ENCODE results near the gene USP44.
"Not testable (repeated sequence)": the region's sequence is repeated elsewhere in the genome, so short reads cannot be mapped to it uniquely, and the experiment has no call there.

Gene USP44

GRCh38 chr12:95494888-95495287 is 56.4 kb downstream of the USP44 start:
- Histone ChIP-seq H3K27me3 (ENCODE audit: control insufficient read depth in 2 of 2, insufficient read depth in 2 of 2, low read length in 2 of 2) (no peaks in the 10 kb centered on the region), H3K9me3 (ENCODE audit: control insufficient read depth in 2 of 2, low read length in 2 of 2) (no peaks in the 10 kb centered on the region), H3K27ac (ENCODE audit: low read depth in 2 of 2, low read length in 2 of 2) (no peak overlapping the region), H3K4me3 (ENCODE audit: low read length in 2 of 2) (no peak overlapping the region), H3K36me3 (ENCODE audit: control insufficient read depth in 2 of 2, insufficient read depth in 2 of 2, low read length in 2 of 2) (peaks cover 29 to 47% of the 10 kb centered on the region in 2 donors), H3K9ac (ENCODE audit: low read depth in 1 of 2, low read length in 2 of 2) (no peak overlapping the region), H3K4me1 (ENCODE audit: control insufficient read depth in 2 of 2, insufficient read depth in 2 of 2, low read length in 2 of 2) (no peaks in the 10 kb centered on the region)

- H3K36me3 ChIP-seq (ENCODE audit: control insufficient read depth in 2 of 2, insufficient read depth in 2 of 2, low read length in 2 of 2) = peaks cover 33 to 37% of the 10 kb centered on the region in 2 donors
- no peak overlapping the region for H3K27ac ChIP-seq (ENCODE audit: low read depth in 2 of 2, low read length in 2 of 2)
- no peaks in the 10 kb centered on the region for H3K4me1 ChIP-seq (ENCODE audit: control insufficient read depth in 2 of 2, insufficient read depth in 2 of 2, low read length in 2 of 2)
- H3K4me3 ChIP-seq (ENCODE audit: low read length in 2 of 2) = no peak overlapping the region
- H3K27me3 ChIP-seq (ENCODE audit: control insufficient read depth in 2 of 2, insufficient read depth in 2 of 2, low read length in 2 of 2) = no peaks in the 10 kb centered on the region
- H3K9ac ChIP-seq (ENCODE audit: low read depth in 1 of 2, low read length in 2 of 2) = no peak overlapping the region
- no peaks in the 10 kb centered on the region for H3K9me3 ChIP-seq (ENCODE audit: control insufficient read depth in 2 of 2, low read length in 2 of 2)
Observed at GRCh38 chr12:95492462-95492861, 58.8 kb downstream of the USP44 start.

- H3K4me1 ChIP-seq (ENCODE audit: control insufficient read depth in 2 of 2, insufficient read depth in 2 of 2, low read length in 2 of 2) = no peaks in the 10 kb centered on the region
- H3K27me3 ChIP-seq (ENCODE audit: control insufficient read depth in 2 of 2, insufficient read depth in 2 of 2, low read length in 2 of 2) = no peaks in the 10 kb centered on the region
- peaks cover 24 to 31% of the 10 kb centered on the region in 2 donors for H3K36me3 ChIP-seq (ENCODE audit: control insufficient read depth in 2 of 2, insufficient read depth in 2 of 2, low read length in 2 of 2)
- H3K4me3 ChIP-seq (ENCODE audit: low read length in 2 of 2) = no peak overlapping the region
- no peak overlapping the region for H3K9ac ChIP-seq (ENCODE audit: low read depth in 1 of 2, low read length in 2 of 2)
- H3K27ac ChIP-seq (ENCODE audit: low read depth in 2 of 2, low read length in 2 of 2) = no peak overlapping the region
- H3K9me3 ChIP-seq (ENCODE audit: control insufficient read depth in 2 of 2, low read length in 2 of 2) = no peaks in the 10 kb centered on the region
Observed at GRCh38 chr12:95487024-95487423, 64.3 kb downstream of the USP44 start.

GRCh38 chr12:95484524-95484923 is 66.8 kb downstream of the USP44 start:
- Histone ChIP-seq H3K27ac (ENCODE audit: low read depth in 2 of 2, low read length in 2 of 2) (no peak overlapping the region), H3K27me3 (ENCODE audit: control insufficient read depth in 2 of 2, insufficient read depth in 2 of 2, low read length in 2 of 2) (no peaks in the 10 kb centered on the region), H3K36me3 (ENCODE audit: control insufficient read depth in 2 of 2, insufficient read depth in 2 of 2, low read length in 2 of 2) (peaks cover 24 to 28% of the 10 kb centered on the region in 2 donors), H3K4me3 (ENCODE audit: low read length in 2 of 2) (no peak overlapping the region), H3K9me3 (ENCODE audit: control insufficient read depth in 2 of 2, low read length in 2 of 2) (no peaks in the 10 kb centered on the region), H3K9ac (ENCODE audit: low read depth in 1 of 2, low read length in 2 of 2) (no peak overlapping the region), H3K4me1 (ENCODE audit: control insufficient read depth in 2 of 2, insufficient read depth in 2 of 2, low read length in 2 of 2) (no peaks in the 10 kb centered on the region)

GRCh38 chr12:95482564-95482963 is 68.7 kb downstream of the USP44 start:
- H3K4me1 ChIP-seq (ENCODE audit: control insufficient read depth in 2 of 2, insufficient read depth in 2 of 2, low read length in 2 of 2); H3K27ac ChIP-seq (ENCODE audit: low read depth in 2 of 2, low read length in 2 of 2); H3K4me3 ChIP-seq (ENCODE audit: low read length in 2 of 2); H3K9ac ChIP-seq (ENCODE audit: low read depth in 1 of 2, low read length in 2 of 2); H3K9me3 ChIP-seq (ENCODE audit: control insufficient read depth in 2 of 2, low read length in 2 of 2); H3K27me3 ChIP-seq (ENCODE audit: control insufficient read depth in 2 of 2, insufficient read depth in 2 of 2, low read length in 2 of 2): not testable (repeated sequence)
- H3K36me3 ChIP-seq (ENCODE audit: control insufficient read depth in 2 of 2, insufficient read depth in 2 of 2, low read length in 2 of 2) = peaks cover 21 to 33% of the 10 kb centered on the region in 2 donors

GRCh38 chr12:95481888-95482287 is 69.4 kb downstream of the USP44 start:
- Histone ChIP-seq H3K36me3 (ENCODE audit: control insufficient read depth in 2 of 2, insufficient read depth in 2 of 2, low read length in 2 of 2) (peaks cover 16 to 34% of the 10 kb centered on the region in 2 donors), H3K9ac (ENCODE audit: low read depth in 1 of 2, low read length in 2 of 2) (no peak overlapping the region), H3K9me3 (ENCODE audit: control insufficient read depth in 2 of 2, low read length in 2 of 2) (no peaks in the 10 kb centered on the region)

GRCh38 chr12:95481072-95481471 is 70.2 kb downstream of the USP44 start:
- H3K36me3 ChIP-seq (ENCODE audit: control insufficient read depth in 2 of 2, insufficient read depth in 2 of 2, low read length in 2 of 2) = peaks cover 12 to 30% of the 10 kb centered on the region in 2 donors
- no peaks in the 10 kb centered on the region for H3K9me3 ChIP-seq (ENCODE audit: control insufficient read depth in 2 of 2, low read length in 2 of 2)
- H3K4me3 ChIP-seq (ENCODE audit: low read length in 2 of 2) = no peak overlapping the region
- no peaks in the 10 kb centered on the region for H3K27me3 ChIP-seq (ENCODE audit: control insufficient read depth in 2 of 2, insufficient read depth in 2 of 2, low read length in 2 of 2)
- H3K4me1 ChIP-seq (ENCODE audit: control insufficient read depth in 2 of 2, insufficient read depth in 2 of 2, low read length in 2 of 2) = no peaks in the 10 kb centered on the region
- no peak overlapping the region for H3K27ac ChIP-seq (ENCODE audit: low read depth in 2 of 2, low read length in 2 of 2)
- H3K9ac ChIP-seq (ENCODE audit: low read depth in 1 of 2, low read length in 2 of 2) = no peak overlapping the region

More at GRCh38 chr12:95481888-95482287, 69.4 kb downstream of the USP44 start:
- H3K4me1 ChIP-seq (ENCODE audit: control insufficient read depth in 2 of 2, insufficient read depth in 2 of 2, low read length in 2 of 2) = no peaks in the 10 kb centered on the region
- no peak overlapping the region for H3K4me3 ChIP-seq (ENCODE audit: low read length in 2 of 2)
- no peak overlapping the region for H3K27ac ChIP-seq (ENCODE audit: low read depth in 2 of 2, low read length in 2 of 2)
- no peaks in the 10 kb centered on the region for H3K27me3 ChIP-seq (ENCODE audit: control insufficient read depth in 2 of 2, insufficient read depth in 2 of 2, low read length in 2 of 2)

GRCh38 chr12:95480230-95480629 is 71.0 kb downstream of the USP44 start:
- no peak overlapping the region for H3K9ac ChIP-seq (ENCODE audit: low read depth in 1 of 2, low read length in 2 of 2)
- no peak overlapping the region for H3K27ac ChIP-seq (ENCODE audit: low read depth in 2 of 2, low read length in 2 of 2)
- peaks cover 2 to 4% of the 10 kb centered on the region in 2 donors for H3K4me1 ChIP-seq (ENCODE audit: control insufficient read depth in 2 of 2, insufficient read depth in 2 of 2, low read length in 2 of 2)
- peaks cover 12 to 23% of the 10 kb centered on the region in 2 donors for H3K36me3 ChIP-seq (ENCODE audit: control insufficient read depth in 2 of 2, insufficient read depth in 2 of 2, low read length in 2 of 2)
- H3K9me3 ChIP-seq (ENCODE audit: control insufficient read depth in 2 of 2, low read length in 2 of 2) = no peaks in the 10 kb centered on the region
- no peaks in the 10 kb centered on the region for H3K27me3 ChIP-seq (ENCODE audit: control insufficient read depth in 2 of 2, insufficient read depth in 2 of 2, low read length in 2 of 2)
- no peak overlapping the region for H3K4me3 ChIP-seq (ENCODE audit: low read length in 2 of 2)

- peaks cover 5 to 16% of the 10 kb centered on the region in 2 donors for H3K36me3 ChIP-seq (ENCODE audit: control insufficient read depth in 2 of 2, insufficient read depth in 2 of 2, low read length in 2 of 2)
- H3K27ac ChIP-seq (ENCODE audit: low read depth in 2 of 2, low read length in 2 of 2) = peak overlapping the region; percentile 92
- H3K4me3 ChIP-seq (ENCODE audit: low read length in 2 of 2) = peak overlapping the region; percentile 95 to 97
- no peaks in the 10 kb centered on the region for H3K27me3 ChIP-seq (ENCODE audit: control insufficient read depth in 2 of 2, insufficient read depth in 2 of 2, low read length in 2 of 2)
- peak overlapping the region; percentile 91 to 97 for H3K9ac ChIP-seq (ENCODE audit: low read depth in 1 of 2, low read length in 2 of 2)
- no peaks in the 10 kb centered on the region for H3K9me3 ChIP-seq (ENCODE audit: control insufficient read depth in 2 of 2, low read length in 2 of 2)
- peaks cover 9 to 12% of the 10 kb centered on the region in 2 donors for H3K4me1 ChIP-seq (ENCODE audit: control insufficient read depth in 2 of 2, insufficient read depth in 2 of 2, low read length in 2 of 2)
Observed at GRCh38 chr12:95474660-95474958, 76.7 kb downstream of the USP44 start.

GRCh38 chr12:95473884-95474659 is 77.2 kb downstream of the USP44 start, which contains the start of gene METAP2:
METAP2 (plus strand) TSS chr12:95474152; CDS start chr12:95474180, 28 bp downstream.
- Histone ChIP-seq H3K4me1 (ENCODE audit: control insufficient read depth in 2 of 2, insufficient read depth in 2 of 2, low read length in 2 of 2) (peaks cover 9 to 12% of the 10 kb centered on the region in 2 donors), H3K9ac (ENCODE audit: low read depth in 1 of 2, low read length in 2 of 2) (peak within 1 kb of the TSS; percentile 91 to 97), H3K36me3 (ENCODE audit: control insufficient read depth in 2 of 2, insufficient read depth in 2 of 2, low read length in 2 of 2) (peaks cover 5 to 16% of the 10 kb centered on the region in 2 donors), H3K27me3 (ENCODE audit: control insufficient read depth in 2 of 2, insufficient read depth in 2 of 2, low read length in 2 of 2) (no peaks in the 10 kb centered on the region), H3K9me3 (ENCODE audit: control insufficient read depth in 2 of 2, low read length in 2 of 2) (no peaks in the 10 kb centered on the region), H3K4me3 (ENCODE audit: low read length in 2 of 2) (peak within 1 kb of the TSS; percentile 95 to 97), H3K27ac (ENCODE audit: low read depth in 2 of 2, low read length in 2 of 2) (peak within 1 kb of the TSS; percentile 92)

Data from mucosa of rectum (tissue), 2 donors.